ENCODE results near the gene BAIAP3. TPM values are rescaled to one million over a fixed set of nuclear protein-coding genes. Genes with fewer than 3 reads are reported as not detected.

Gene BAIAP3
- total and polyA plus RNA-seq, 2 of the 8 experiments (the other 6 are each of a cell fraction or from before 2014, with no cell fraction given), result 2.9 to 6.8 TPM

DNA sequence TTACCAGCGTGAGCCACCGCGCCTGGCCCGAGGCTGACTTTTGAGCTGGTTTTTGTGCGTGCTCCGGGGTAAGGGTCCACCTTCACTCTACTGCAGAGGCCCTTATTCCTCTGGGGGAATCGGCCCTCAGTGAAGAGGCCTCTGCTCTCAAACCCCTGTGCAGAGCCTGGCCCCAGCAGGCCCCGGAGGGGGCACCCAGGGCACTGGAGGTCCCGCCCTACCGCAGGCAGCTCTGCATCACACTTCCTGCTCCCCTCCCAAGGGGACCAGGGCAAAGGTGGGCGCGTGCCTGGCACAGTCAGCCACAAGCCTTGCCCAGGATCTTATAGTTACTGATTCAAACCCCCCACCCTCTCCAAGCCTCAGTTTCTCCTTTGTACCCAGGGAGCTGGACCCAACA lies 27.6 kb upstream of the BAIAP3 start:
- no peak overlapping the region for H3K4me3 ChIP-seq (ENCODE audit: extremely low read depth in 1 of 4, insufficient read depth in 2 of 4, low read depth in 3 of 4, low read length in 4 of 4)
- ChIA-PET CTCF (ENCODE audit: partially characterized antibody) (interaction anchor here (1.1 to 2.9 kb wide), 8 partner anchors 9 to 233 kb away, joined by 3 to 7 read pairs (median 4); no protein-coding TSS in a partner anchor), POLR2A (ENCODE audit: partially characterized antibody) (interaction anchor here (1.0 kb wide), 2 partner anchors 9 to 13 kb away, joined by 3 to 4 read pairs; no protein-coding TSS in a partner anchor)
- no peak overlapping the region for H3K14ac ChIP-seq (ENCODE audit: insufficient read length)
- no peak overlapping the region for H3K56ac ChIP-seq (replicated peaks; ENCODE audit: insufficient read length, low read depth, low read length)
- peaks cover 10 to 13% of the 10 kb centered on the region in 2 experiments for H3K79me2 ChIP-seq (ENCODE audit: control insufficient read depth in 1 of 2, insufficient read depth in 2 of 2, low read length in 2 of 2)
- H3K23ac ChIP-seq (ENCODE audit: insufficient read length), result no peak overlapping the region
- no peak overlapping the region for H3K4ac ChIP-seq (replicated peaks; ENCODE audit: insufficient read length, low read depth, low read length)
- no peak overlapping the region for H2AFZ ChIP-seq (ENCODE audit: low read length)
- H3K9ac ChIP-seq (replicated peaks in 1 of 4; ENCODE audit: extremely low read depth in 1 of 4, low read depth in 3 of 4, low read length in 3 of 4), result no peak overlapping the region
- H2BK12ac ChIP-seq (ENCODE audit: low read depth, low read length), result no peak overlapping the region
- H3K4me2 ChIP-seq (ENCODE audit: insufficient read depth in 1 of 2, low read depth in 2 of 2, low read length in 2 of 2), result no peak overlapping the region
- no peak for DNase-seq (ENCODE audit: low read depth in 1 of 2, low spot score in 2 of 2)
- no peak overlapping the region for H2BK20ac ChIP-seq (ENCODE audit: low read length)
- TF ChIP-seq SRF (IDR thresholded peaks at IDR 0.05; ENCODE audit: low read depth, low read length) (no peak), GTF2F1 (IDR thresholded peaks at IDR 0.05; ENCODE audit: borderline replicate concordance, low read depth, low read length) (no peak), USF2 (IDR thresholded peaks at IDR 0.05; ENCODE audit: low read length) (no peak), FOSL1 (IDR thresholded peaks at IDR 0.05; ENCODE audit: insufficient read depth, low read depth, low read length) (no peak), SP4 (IDR thresholded peaks at IDR 0.05; ENCODE audit: low read length) (no peak), RFX5 (IDR thresholded peaks at IDR 0.05; ENCODE audit: borderline replicate concordance, low read depth, low read length) (no peak), ATF3 (IDR thresholded peaks at IDR 0.05; ENCODE audit: insufficient read depth, low read depth, low read length) (no peak), ZNF274 (IDR thresholded peaks at IDR 0.05; ENCODE audit: borderline replicate concordance, extremely low read depth, low read length) (no peak), SIN3A (conservative IDR thresholded peaks at IDR 0.05 in 1 of 2, IDR thresholded peaks at IDR 0.05 in 1 of 2; ENCODE audit: low read depth in 1 of 2, low read length in 2 of 2) (no peak), YY1 (IDR thresholded peaks at IDR 0.05; ENCODE audit: low read depth, low read length) (no peak), JUND (IDR thresholded peaks at IDR 0.05; ENCODE audit: low read length) (no peak), JUN (IDR thresholded peaks at IDR 0.05; ENCODE audit: low read depth, low read length) (no peak), RXRA (IDR thresholded peaks at IDR 0.05; ENCODE audit: insufficient read depth, low read depth, low read length) (no peak)
- peaks cover 0 to 14% (median 9%) of the 10 kb centered on the region in 4 experiments; a peak in 6 of 7 replicates for H3K4me1 ChIP-seq (replicated peaks in 1 of 4; ENCODE audit: control insufficient read depth in 3 of 4, insufficient read depth in 4 of 4, low read length in 3 of 4)
- H3K27ac ChIP-seq (ENCODE audit: low read depth, low read length), result no peak overlapping the region
- no peak overlapping the region for H2BK15ac ChIP-seq (ENCODE audit: low read length)
- 84% methylated on average over 10 of the region's 12 CpGs; no CpG with 5 or more reads in 1 of the 2 experiments for WGBS, 2 experiments (ENCODE audit: extremely low coverage in 1 of 2, insufficient coverage in 1 of 2, insufficient read length in 1 of 2, insufficient replicate concordance in 2 of 2, low coverage in 1 of 2, low lambda C conversion rate in 2 of 2, missing lambda C conversion rate in 1 of 2)
- H2BK120ac ChIP-seq (replicated peaks; ENCODE audit: low read depth, low read length), result no peak overlapping the region
- H2BK5ac ChIP-seq (ENCODE audit: low read depth, low read length), result no peak overlapping the region
- no peak overlapping the region for H3K18ac ChIP-seq (ENCODE audit: extremely low read depth, low read length)
- H4K20me1 ChIP-seq (replicated peaks in 1 of 2; ENCODE audit: control insufficient read depth in 1 of 2, insufficient read depth in 2 of 2, low read length in 2 of 2), result peaks cover 7 to 8% of the 10 kb centered on the region in 2 experiments
- peaks cover 18% of the 10 kb centered on the region for H3K23me2 ChIP-seq (ENCODE audit: low read depth, low read length)
- H4K91ac ChIP-seq (replicated peaks; ENCODE audit: insufficient read length, low read length), result no peak overlapping the region
- H3K36me3 ChIP-seq (ENCODE audit: control insufficient read depth in 2 of 4, insufficient read depth in 4 of 4, low read length in 3 of 4), result no peaks in the 10 kb centered on the region
- H4K5ac ChIP-seq (ENCODE audit: insufficient read length, low read depth, low read length), result no peak overlapping the region
- FAIRE-seq, result no peak
- H3K79me1 ChIP-seq (ENCODE audit: low read depth, low read length), result peaks cover 3% of the 10 kb centered on the region; the same call in 1 of the 2 replicates
- no peak overlapping the region for H2AK5ac ChIP-seq (ENCODE audit: low read depth, low read length)
- no peaks in the 10 kb centered on the region for H3K9me3 ChIP-seq (ENCODE audit: insufficient read depth in 2 of 2, low read depth in 1 of 2, low read length in 1 of 2)
- H4K8ac ChIP-seq (ENCODE audit: extremely low read depth, insufficient read depth, low read length), result no peak overlapping the region
- H3K27me3 ChIP-seq (replicated peaks in 1 of 4; ENCODE audit: control insufficient read depth in 3 of 4, extremely low read depth in 1 of 4, insufficient read depth in 3 of 4, low read length in 3 of 4), result no peaks in the 10 kb centered on the region
